ENCODE measurements around the gene GRN.
A peak's percentile ranks its signal among the peaks of the same experiment; 100 is the strongest.

The GRN gene

DNA sequence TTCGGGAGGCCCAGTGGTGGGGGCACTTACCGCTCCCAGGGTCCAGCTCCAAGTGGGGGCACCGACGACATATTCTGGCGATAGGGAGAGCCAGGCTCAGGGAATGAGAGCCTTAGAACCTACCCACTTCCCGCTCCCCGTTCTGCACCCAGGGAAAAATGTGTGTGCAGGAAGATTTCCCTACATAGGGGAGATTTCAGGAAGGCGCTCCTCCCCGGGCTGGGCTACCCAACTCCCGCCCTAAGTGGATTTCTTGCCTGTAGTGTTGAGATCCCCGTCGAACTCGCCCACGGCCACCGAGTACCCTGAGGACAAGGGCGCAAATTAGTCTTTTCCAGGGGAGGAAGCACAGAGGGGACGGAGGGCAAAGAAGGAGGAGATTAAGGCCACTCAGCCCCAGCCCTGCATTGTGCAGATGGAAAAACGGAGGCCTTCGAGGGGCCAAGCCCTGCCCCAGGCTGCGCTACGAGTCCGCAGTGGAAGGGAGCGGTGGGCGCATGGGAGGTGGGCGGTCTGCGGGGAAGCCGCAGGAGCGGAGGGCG lies 39.2 kb downstream of the GRN start:
- H4K12ac ChIP-seq (ENCODE audit: low read depth, low read length): no peak overlapping the region
- H2BK5ac ChIP-seq (ENCODE audit: low read depth, low read length, poor library complexity): no peak overlapping the region
- no peak overlapping the region for H3K4ac ChIP-seq (ENCODE audit: low read depth, low read length)
- peaks cover 7% of the 10 kb centered on the region for H3K9me3 ChIP-seq (ENCODE audit: insufficient read depth, low read depth, low read length)
- no peak overlapping the region for H3K4me3 ChIP-seq (ENCODE audit: low read depth, low read length)
- peak overlapping the region; percentile 59 for H2AFZ ChIP-seq (ENCODE audit: insufficient read depth, low read length, poor library complexity)
- H3K27ac ChIP-seq (ENCODE audit: low read depth, low read length): no peak overlapping the region
- H4K91ac ChIP-seq (ENCODE audit: low read depth, low read length): no peak overlapping the region
- no peaks in the 10 kb centered on the region for H3K79me2 ChIP-seq (ENCODE audit: control insufficient read depth, insufficient read depth, low read length, poor library complexity)
- peak overlapping the region; percentile 66 for H3K4me2 ChIP-seq (ENCODE audit: low read length)
- H3K27me3 ChIP-seq (ENCODE audit: insufficient read depth, low read length): peaks cover 22% of the 10 kb centered on the region
- no peak overlapping the region for H2BK12ac ChIP-seq (ENCODE audit: low read length)
- DNase-seq: no peak
- H3K79me1 ChIP-seq (ENCODE audit: low read length): peaks cover 2% of the 10 kb centered on the region
- no peaks in the 10 kb centered on the region for H3K36me3 ChIP-seq (ENCODE audit: control insufficient read depth in 1 of 2, insufficient read depth in 2 of 2, low read length in 2 of 2)
- H2AK5ac ChIP-seq (ENCODE audit: low read length): no peak overlapping the region
- no CpG with 5 or more reads among the region's 29 CpGs for WGBS (ENCODE audit: extremely low coverage, insufficient coverage, insufficient read length)
- H3K9ac ChIP-seq (ENCODE audit: low read length): peak overlapping the region; percentile 40
- H2BK120ac ChIP-seq (ENCODE audit: insufficient read depth, low read length, poor library complexity): no peak overlapping the region
- no peak overlapping the region for H3K18ac ChIP-seq (ENCODE audit: low read length)
- no peak overlapping the region for H3K23ac ChIP-seq (ENCODE audit: low read length)
- H3K14ac ChIP-seq (ENCODE audit: low read length): no peak overlapping the region
- H3K4me1 ChIP-seq (ENCODE audit: control insufficient read depth in 1 of 2, insufficient read depth in 2 of 2, low read length in 2 of 2): peaks cover 7 to 13% of the 10 kb centered on the region in 2 experiments
- no peak overlapping the region for H4K8ac ChIP-seq (ENCODE audit: low read depth, low read length)

DNA sequence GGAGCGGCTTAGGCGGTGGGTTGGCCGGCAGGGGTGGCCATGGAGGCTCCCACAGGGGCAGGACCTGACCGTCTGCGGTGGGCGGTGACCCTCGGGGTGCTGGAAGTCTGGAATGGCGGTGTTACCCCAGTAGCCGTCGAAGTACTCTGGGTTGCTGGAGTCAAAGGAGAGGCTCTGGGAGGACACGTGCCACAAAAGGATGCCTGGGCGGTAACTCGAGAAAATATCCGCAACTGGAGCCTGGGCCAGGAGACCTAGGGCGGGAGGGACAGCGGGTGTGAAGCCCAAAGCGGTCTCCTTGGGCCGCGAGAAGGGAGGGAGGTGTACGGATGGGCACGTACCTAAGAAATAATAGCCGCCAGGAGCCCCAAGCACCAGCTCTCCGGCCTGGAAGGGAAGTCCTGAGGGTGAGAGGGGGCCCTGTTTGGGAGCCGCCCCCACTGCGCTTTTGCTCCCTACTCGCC lies 39.8 kb downstream of the GRN start:
- Histone ChIP-seq H2BK120ac (ENCODE audit: insufficient read depth, low read length, poor library complexity) (no peak overlapping the region), H3K14ac (ENCODE audit: low read length) (no peak overlapping the region), H3K9ac (ENCODE audit: low read length) (no peak overlapping the region), H3K27me3 (ENCODE audit: insufficient read depth, low read length) (peaks cover 22% of the 10 kb centered on the region), H2BK12ac (ENCODE audit: low read length) (no peak overlapping the region), H3K4me1 (ENCODE audit: control insufficient read depth in 1 of 2, insufficient read depth in 2 of 2, low read length in 2 of 2) (peaks cover 7 to 13% of the 10 kb centered on the region in 2 experiments), H3K27ac (ENCODE audit: low read depth, low read length) (no peak overlapping the region), H3K23ac (ENCODE audit: low read length) (no peak overlapping the region), H4K12ac (ENCODE audit: low read depth, low read length) (no peak overlapping the region), H3K4ac (ENCODE audit: low read depth, low read length) (no peak overlapping the region), H3K18ac (ENCODE audit: low read length) (no peak overlapping the region), H3K4me2 (ENCODE audit: low read length) (peak overlapping the region; percentile 66), H2AK5ac (ENCODE audit: low read length) (no peak overlapping the region), H3K9me3 (ENCODE audit: insufficient read depth, low read depth, low read length) (peaks cover 7% of the 10 kb centered on the region), H2AFZ (ENCODE audit: insufficient read depth, low read length, poor library complexity) (peak overlapping the region; percentile 59), H4K91ac (ENCODE audit: low read depth, low read length) (no peak overlapping the region), H3K4me3 (ENCODE audit: low read depth, low read length) (no peak overlapping the region), H2BK5ac (ENCODE audit: low read depth, low read length, poor library complexity) (no peak overlapping the region), H3K36me3 (ENCODE audit: control insufficient read depth in 1 of 2, insufficient read depth in 2 of 2, low read length in 2 of 2) (no peaks in the 10 kb centered on the region), H3K79me2 (ENCODE audit: control insufficient read depth, insufficient read depth, low read length, poor library complexity) (no peaks in the 10 kb centered on the region), H4K8ac (ENCODE audit: low read depth, low read length) (no peak overlapping the region), H3K79me1 (ENCODE audit: low read length) (peaks cover 2% of the 10 kb centered on the region)
- peak in 1 of 2 donors; percentile 25 for DNase-seq
- WGBS (ENCODE audit: extremely low coverage, insufficient coverage, insufficient read length): no CpG with 5 or more reads among the region's 26 CpGs

DNA sequence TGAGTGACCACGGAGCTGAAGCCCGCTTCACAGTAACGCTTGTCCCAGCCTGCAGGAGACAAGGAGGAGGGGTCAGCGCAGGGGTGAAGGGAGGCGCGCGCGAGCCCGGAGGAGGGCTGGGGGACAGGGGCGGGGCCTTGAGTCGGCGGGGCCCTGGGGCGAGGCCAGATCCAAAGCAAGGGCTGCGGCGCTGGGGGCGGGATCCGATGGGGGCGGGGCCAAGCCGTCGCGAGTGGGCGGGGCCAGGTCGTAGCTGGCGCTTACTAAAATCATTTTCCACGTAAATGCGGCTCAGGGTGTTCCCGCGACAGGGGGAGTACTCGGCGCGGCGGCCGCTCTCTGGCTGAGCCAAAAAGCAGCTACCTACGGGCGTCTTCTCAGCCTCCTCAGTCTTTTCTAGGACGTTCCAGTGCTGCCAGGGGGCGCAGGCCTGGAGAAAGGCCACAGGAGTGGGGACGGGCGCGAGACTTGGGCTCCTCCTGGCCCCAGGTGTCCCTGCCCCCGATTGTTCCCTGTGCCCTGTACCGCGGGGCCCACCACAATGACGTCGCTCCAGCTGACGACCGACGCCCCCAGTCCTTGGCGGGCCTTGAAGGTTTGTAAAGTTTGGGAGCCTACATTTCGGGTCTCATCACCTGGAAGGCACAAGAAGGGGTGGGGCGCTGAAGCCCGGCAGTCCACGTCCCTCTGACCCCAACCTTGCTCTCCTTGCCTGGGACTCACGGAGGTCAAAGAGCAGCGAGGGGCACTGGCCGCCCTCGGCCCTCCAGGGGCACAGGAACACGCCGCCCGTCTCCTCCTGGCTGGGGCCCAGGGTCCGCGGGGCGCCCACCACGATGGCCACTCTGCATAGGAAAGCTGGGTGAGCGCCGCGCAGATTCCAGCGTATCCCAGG lies 40.4 kb downstream of the GRN start:
- Histone ChIP-seq H2AFZ (ENCODE audit: insufficient read depth, low read length, poor library complexity) (peak overlapping the region; percentile 71), H3K18ac (ENCODE audit: low read length) (no peak overlapping the region), H4K12ac (ENCODE audit: low read depth, low read length) (no peak overlapping the region), H3K36me3 (ENCODE audit: control insufficient read depth in 1 of 2, insufficient read depth in 2 of 2, low read length in 2 of 2) (no peaks in the 10 kb centered on the region), H3K79me2 (ENCODE audit: control insufficient read depth, insufficient read depth, low read length, poor library complexity) (no peaks in the 10 kb centered on the region), H3K4me2 (ENCODE audit: low read length) (peak overlapping the region; percentile 66), H4K91ac (ENCODE audit: low read depth, low read length) (no peak overlapping the region), H3K27me3 (ENCODE audit: insufficient read depth, low read length) (peaks cover 22% of the 10 kb centered on the region), H3K23ac (ENCODE audit: low read length) (no peak overlapping the region), H3K4me1 (ENCODE audit: control insufficient read depth in 1 of 2, insufficient read depth in 2 of 2, low read length in 2 of 2) (peaks cover 7 to 13% of the 10 kb centered on the region in 2 experiments), H3K79me1 (ENCODE audit: low read length) (peaks cover 2% of the 10 kb centered on the region), H2BK5ac (ENCODE audit: low read depth, low read length, poor library complexity) (no peak overlapping the region), H4K8ac (ENCODE audit: low read depth, low read length) (peak overlapping the region; percentile 31), H3K27ac (ENCODE audit: low read depth, low read length) (no peak overlapping the region), H2BK120ac (ENCODE audit: insufficient read depth, low read length, poor library complexity) (no peak overlapping the region), H3K14ac (ENCODE audit: low read length) (peak overlapping the region; percentile 32), H2AK5ac (ENCODE audit: low read length) (no peak overlapping the region), H3K9ac (ENCODE audit: low read length) (peak overlapping the region; percentile 15), H3K4me3 (ENCODE audit: low read depth, low read length) (peak overlapping the region; percentile 58), H3K4ac (ENCODE audit: low read depth, low read length) (no peak overlapping the region), H2BK12ac (ENCODE audit: low read length) (no peak overlapping the region), H3K9me3 (ENCODE audit: insufficient read depth, low read depth, low read length) (peaks cover 7% of the 10 kb centered on the region)
- WGBS (ENCODE audit: extremely low coverage, insufficient coverage, insufficient read length): no CpG with 5 or more reads among the region's 68 CpGs
- DNase-seq: peak; percentile 54 to 72

DNA sequence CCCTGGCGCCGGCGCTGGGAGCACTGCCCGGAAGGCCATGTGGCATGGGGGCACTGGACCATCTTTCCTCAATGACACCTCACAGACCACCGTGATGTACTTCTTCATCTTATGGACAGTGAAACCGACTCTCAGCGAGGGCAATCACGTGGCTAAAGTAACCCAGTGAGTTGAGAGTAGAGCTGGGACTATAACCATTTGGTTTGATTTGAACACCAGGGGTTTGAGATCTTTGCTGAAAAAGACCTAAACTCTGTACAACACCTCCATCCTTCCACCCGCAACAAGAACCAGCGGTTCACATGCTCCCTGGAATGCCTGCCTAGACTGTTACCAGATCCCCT lies 41.1 kb downstream of the GRN start:
- no peak overlapping the region for H3K18ac ChIP-seq (ENCODE audit: low read length)
- no peak overlapping the region for H3K9ac ChIP-seq (ENCODE audit: low read length)
- no peak overlapping the region for H4K8ac ChIP-seq (ENCODE audit: low read depth, low read length)
- no peak overlapping the region for H2AFZ ChIP-seq (ENCODE audit: insufficient read depth, low read length, poor library complexity)
- H4K12ac ChIP-seq (ENCODE audit: low read depth, low read length): no peak overlapping the region
- no peaks in the 10 kb centered on the region for H3K79me2 ChIP-seq (ENCODE audit: control insufficient read depth, insufficient read depth, low read length, poor library complexity)
- no peak overlapping the region for H2BK5ac ChIP-seq (ENCODE audit: low read depth, low read length, poor library complexity)
- no peak overlapping the region for H2BK12ac ChIP-seq (ENCODE audit: low read length)
- no peak overlapping the region for H3K23ac ChIP-seq (ENCODE audit: low read length)
- no peak overlapping the region for H4K91ac ChIP-seq (ENCODE audit: low read depth, low read length)
- no peak overlapping the region for H3K4me3 ChIP-seq (ENCODE audit: low read depth, low read length)
- H3K4ac ChIP-seq (ENCODE audit: low read depth, low read length): no peak overlapping the region
- H3K36me3 ChIP-seq (ENCODE audit: control insufficient read depth in 1 of 2, insufficient read depth in 2 of 2, low read length in 2 of 2): no peaks in the 10 kb centered on the region
- peaks cover 7 to 13% of the 10 kb centered on the region in 2 experiments for H3K4me1 ChIP-seq (ENCODE audit: control insufficient read depth in 1 of 2, insufficient read depth in 2 of 2, low read length in 2 of 2)
- peaks cover 22% of the 10 kb centered on the region for H3K27me3 ChIP-seq (ENCODE audit: insufficient read depth, low read length)
- H3K4me2 ChIP-seq (ENCODE audit: low read length): peak overlapping the region; percentile 66
- no peak overlapping the region for H2AK5ac ChIP-seq (ENCODE audit: low read length)
- no peak overlapping the region for H2BK120ac ChIP-seq (ENCODE audit: insufficient read depth, low read length, poor library complexity)
- H3K27ac ChIP-seq (ENCODE audit: low read depth, low read length): no peak overlapping the region
- H3K14ac ChIP-seq (ENCODE audit: low read length): no peak overlapping the region
- WGBS (ENCODE audit: extremely low coverage, insufficient coverage, insufficient read length): no CpG with 5 or more reads among the region's 10 CpGs
- peaks cover 7% of the 10 kb centered on the region for H3K9me3 ChIP-seq (ENCODE audit: insufficient read depth, low read depth, low read length)
- H3K79me1 ChIP-seq (ENCODE audit: low read length): peaks cover 2% of the 10 kb centered on the region
- DNase-seq: no peak
